HG03442 (cell line): ENCODE data around the gene STAP2.

ENCODE experiments used
- ATAC-seq: cut with Tn5 transposase; IDR thresholded peaks from one replicate; pipeline ENCODE4 v1.9.1; 2021; ENCODE audit warnings: mild to moderate bottlenecking, moderate library complexity; ENCODE audit not compliant: unreplicated experiment

The STAP2 gene, protein sequence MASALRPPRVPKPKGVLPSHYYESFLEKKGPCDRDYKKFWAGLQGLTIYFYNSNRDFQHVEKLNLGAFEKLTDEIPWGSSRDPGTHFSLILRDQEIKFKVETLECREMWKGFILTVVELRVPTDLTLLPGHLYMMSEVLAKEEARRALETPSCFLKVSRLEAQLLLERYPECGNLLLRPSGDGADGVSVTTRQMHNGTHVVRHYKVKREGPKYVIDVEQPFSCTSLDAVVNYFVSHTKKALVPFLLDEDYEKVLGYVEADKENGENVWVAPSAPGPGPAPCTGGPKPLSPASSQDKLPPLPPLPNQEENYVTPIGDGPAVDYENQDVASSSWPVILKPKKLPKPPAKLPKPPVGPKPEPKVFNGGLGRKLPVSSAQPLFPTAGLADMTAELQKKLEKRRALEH

DNA sequence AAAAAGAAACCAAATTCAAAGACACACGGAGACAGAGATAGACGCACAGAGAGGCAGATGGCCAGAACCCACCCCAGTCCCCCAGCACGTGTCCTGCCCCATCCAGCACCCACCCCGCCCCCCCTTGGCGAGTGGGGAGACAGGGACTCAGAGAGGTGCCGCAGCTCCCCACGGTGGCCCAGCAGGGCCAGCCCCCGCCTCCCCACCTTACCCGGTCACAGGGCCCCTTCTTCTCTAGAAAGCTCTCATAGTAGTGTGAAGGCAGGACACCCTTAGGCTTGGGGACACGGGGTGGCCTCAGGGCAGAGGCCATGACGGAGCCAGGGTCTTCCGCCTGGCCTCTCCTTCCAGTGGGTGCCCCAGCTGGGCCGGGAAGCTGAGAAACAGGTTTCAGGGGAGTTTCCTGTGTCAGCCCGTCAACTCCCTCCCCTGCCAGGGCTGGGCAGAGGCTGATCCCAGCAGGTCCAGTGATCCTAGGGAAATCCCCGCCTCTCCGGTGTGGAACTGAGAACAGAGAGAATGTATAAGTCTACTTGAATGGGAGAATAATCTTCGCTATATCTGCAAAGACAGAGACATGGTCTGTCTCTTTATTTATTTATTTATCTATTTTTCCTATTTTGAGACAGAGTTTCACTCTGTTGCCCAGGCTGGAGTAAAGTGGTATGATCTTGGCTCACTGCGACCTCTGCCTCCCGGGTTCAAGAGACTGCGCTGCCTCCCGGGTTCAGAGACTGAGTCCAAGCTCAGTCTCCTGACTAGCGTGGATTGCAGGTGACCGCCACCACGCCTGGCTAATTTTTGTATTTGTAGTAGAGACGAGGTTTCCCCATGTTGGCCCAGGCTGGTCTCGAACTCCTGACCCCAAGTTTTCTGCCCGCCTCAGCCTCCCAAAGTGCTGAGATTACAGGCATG lies at the start of gene STAP2:
Gene STAP2 (minus strand): TSS at position 387 of the 915 bp plus-strand sequence. CDS start 74 bp downstream, at position 313.
- ATAC-seq, result no peak

DNA sequence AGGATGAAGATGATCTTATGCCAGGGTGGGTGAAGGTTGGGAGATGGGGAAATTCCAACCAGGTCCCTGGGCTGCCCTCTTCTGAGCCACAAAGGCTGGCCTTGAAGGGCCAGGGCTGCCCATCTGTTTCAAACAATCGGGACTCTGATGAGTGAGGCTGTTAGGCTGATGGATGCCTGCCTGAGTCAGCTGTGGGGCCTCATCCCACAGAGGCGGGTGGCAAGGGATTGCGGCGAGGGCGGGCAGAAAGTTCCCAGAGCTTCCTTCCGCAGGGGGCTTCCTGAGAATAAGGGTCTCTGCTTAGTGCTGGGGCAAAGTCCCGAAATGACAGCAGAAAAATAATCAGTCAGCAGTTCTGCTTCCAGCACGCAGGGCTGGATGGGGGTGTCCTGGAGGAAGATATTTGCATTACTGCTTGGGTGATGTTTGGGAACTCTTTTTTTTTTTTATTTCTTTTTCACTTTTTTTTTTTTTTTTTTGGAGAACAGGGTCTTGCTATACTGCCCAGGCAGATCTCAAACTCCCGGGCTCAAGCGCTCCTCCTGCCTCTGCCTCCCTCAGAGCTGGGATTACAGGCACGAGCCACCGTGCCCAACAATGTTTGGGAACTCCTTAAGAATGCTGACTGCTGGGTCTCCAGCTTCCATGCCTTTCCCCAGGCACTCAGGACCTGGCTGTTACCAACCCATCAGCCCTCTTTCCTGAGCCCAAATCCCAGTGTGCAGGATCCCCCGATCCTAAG lies 47.6 kb upstream of the STAP2 start:
- no peak for ATAC-seq

- no peak for ATAC-seq
Measured at GRCh38 chr19:4385291-4386040, 46.8 kb upstream of the STAP2 start.

GRCh38 chr19:4380254-4380727 lies 41.7 kb upstream of the STAP2 start:
- ATAC-seq, result no peak

DNA sequence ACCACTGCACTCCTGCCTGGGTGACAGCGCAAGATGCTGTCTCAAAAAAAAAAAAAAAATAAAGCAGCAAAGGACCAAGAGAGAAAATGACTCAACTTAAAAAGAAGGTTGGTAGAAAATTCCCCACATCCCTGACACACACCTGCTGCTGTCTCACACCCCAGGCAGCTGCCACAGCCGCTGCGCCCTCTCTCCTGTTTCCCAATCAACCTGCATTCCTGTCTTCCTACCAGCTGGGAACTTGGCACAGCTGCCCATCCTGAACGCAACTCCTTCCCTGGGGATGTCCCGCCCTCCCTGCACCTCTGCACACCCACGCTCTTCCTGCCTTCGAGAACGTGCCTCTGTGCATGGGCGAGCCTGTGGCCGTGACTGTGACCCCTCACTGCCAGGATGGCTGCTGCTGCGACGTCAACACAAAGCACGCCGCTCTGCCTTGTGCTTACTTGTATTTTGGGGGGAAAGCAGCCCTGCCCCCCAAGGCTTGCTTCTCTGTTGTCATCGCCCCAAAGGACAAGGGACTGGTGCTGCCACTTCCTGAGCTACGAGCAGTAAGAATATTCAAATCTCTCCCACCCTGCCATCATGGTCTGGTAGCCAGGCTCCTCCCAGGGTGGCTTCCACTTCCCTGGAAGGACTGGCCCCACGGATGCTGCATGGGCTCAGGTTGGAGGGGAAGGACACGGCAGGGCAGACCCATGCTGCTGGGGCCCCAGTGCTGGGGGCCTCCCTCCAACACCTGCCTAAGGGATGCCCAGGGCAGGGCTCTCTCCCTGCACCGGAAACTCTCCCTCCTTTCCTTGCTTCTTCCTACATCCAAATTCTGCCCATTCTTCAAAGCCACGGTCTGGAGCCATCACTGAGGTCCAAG lies 41.0 kb upstream of the STAP2 start:
- no peak for ATAC-seq

DNA sequence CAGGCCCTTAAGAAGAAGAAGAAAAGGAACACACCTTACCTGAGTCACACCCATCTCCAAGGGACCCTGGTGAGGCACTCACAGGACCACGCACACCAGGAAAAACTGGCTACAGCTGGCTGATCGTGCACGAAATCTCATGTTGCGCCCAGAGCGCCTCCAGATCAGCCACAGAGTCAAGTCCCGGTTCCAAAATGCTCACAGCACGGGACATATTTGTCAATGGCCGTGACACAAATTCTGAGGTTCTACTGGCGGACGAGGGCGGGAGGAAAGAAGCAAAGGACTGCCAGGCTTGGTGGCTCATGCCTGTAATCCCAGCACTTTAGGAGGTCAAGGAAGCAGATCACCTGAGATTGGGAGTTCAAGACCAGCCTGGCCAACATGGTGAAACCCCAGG lies 40.3 kb upstream of the STAP2 start:
- no peak for ATAC-seq

GRCh38 chr19:4376991-4377781 lies 38.6 kb upstream of the STAP2 start:
- no peak for ATAC-seq

GRCh38 chr19:4376671-4376990 lies 38.0 kb upstream of the STAP2 start:
- ATAC-seq, result no peak

GRCh38 chr19:4376028-4376670 lies 37.5 kb upstream of the STAP2 start:
- no peak for ATAC-seq

- no peak for ATAC-seq
Measured at GRCh38 chr19:4375164-4376027, 36.8 kb upstream of the STAP2 start.

DNA sequence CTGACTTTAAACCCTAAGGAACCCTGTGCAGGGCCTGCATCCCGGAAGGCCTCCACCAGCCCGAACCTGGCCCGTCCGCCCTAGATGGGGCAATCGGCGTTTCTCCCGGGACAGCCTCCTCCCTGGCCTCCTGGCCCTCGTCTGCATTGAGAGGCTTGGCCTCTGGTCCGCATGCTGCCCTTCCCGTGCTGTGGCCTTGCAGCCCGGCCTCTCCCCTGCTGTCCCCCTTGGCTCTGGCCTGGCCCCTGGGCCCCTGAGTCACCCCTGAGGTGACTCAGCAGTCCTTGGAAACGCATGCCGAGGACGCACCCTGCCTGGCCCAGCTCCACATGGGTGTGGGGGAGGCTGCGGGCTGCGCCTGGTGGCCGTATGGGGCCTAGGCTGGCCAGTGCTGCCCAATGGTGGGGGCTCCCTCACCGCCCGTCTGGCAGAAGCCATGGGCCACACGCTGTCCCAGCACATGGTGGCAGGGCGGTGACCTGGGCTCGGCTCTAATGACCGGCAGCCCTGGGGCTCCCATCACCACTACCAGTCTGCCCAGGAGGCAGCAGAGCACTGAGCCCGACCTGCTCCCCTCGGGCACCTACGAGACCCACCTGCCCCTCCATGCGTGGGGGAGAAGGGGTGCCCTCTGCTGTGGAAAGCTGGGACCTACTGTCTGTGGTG lies 36.0 kb upstream of the STAP2 start:
- no peak for ATAC-seq

DNA sequence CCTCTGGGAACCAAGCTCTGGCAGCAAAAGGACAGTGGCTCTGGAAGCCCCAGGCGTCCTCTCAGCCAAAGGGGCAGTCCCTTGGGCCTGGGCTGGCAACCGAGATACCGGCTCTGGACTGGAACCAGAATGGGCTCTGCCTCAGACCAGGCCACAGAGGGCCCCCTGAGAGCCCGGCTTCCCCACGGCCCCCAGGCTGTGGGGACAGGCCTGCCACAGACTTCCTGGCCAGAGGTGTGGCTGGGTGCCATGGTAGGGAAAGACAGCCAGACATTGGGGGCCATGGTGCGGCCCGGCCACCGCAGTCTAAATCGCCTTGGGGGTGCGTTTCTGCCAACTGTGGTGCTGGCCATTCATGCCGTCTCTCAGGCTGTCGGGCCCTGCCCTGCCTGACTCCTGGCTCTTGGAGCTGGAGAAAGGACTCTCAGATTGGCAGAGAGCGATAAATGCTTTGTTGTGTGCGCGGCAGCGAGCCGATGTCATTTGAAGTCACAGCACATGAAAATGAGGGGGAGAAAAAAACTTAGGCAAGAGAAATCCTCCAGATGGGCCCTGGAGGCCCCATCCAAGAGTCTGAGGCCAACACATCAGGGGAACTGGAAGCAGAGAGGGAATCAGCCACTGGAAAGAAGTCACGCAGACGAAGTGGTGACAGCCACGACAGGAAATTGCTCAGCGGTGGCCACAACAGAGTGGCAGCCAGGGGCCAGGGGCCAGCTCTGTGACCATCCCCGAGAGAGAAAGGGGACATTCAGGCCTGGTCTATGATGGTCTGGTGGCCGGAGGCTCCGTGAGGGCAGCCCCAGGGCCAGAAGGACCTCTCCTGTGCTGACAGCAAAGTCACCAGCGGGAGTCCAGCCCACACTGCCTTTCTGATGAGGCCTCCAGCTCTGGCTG lies 35.2 kb upstream of the STAP2 start:
- ATAC-seq, result no peak

GRCh38 chr19:4373013-4373367 lies 34.4 kb upstream of the STAP2 start:
- ATAC-seq, result no peak

DNA sequence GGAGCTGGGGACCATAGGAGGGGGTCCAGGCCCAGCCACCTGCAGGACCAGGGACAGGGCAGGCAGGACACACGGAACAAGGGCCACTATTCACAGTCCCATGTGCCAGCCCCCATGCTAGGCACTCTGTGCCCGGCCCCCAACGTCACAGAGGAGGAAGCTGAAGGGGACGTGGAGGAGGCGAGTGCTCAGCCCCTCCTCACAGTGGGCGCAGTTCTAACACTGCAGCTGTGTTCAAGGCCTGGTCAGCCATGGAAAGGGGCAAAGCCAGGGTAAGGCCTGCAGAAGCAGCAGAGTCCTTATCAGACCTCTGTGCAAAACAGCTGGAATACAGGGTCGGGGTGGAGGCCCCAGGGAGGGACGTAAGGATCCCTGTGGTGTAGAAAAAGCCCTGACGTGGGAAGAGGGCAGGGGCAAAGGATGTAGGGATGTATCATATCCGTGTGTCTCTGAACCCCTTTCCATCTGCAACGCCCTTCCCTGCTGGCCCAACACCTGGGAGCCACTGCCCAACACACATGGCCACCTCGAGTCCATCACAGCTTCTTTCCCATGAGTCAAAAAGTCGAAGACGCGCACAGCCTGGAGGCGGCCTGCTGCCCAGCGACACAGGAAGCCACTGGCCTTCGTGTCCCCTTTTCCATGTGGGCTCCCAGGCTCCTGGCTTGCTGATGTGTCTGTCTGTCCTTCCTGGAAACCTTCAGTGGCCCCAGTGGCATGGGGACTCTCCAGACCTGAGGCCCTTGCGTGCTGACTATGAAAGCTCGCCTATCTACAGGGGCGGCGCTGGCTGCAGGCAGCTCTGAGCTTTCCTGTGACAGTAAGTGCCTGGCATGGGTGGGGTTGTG lies 33.8 kb upstream of the STAP2 start:
- ATAC-seq, result no peak
